Stomach (tissue), 4 donors: ENCODE measurements around the gene MYCBPAP.

Experiments
- POLR2A ChIP-seq, 4 donors: fragments of 450-650 bp; IDR thresholded peaks; one replicate each; pipeline ENCODE4 v1.6.1; 2016; ENCODE audit warnings: antibody characterized with exemption in 4 of 4, control low read depth in 2 of 4, mild to moderate bottlenecking in 1 of 4, moderate library complexity in 1 of 4
- TF ChIP-seq, protein P1 (sequence below), 7 experiments: fragments of 450-650 bp in 4 of 7; fragments of 200-600 bp in 3 of 7; sonication (generic) in 3 of 7; IDR thresholded peaks; one replicate each; pipeline ENCODE4 v1.5.1; 2016 to 2019; ENCODE audit warnings: antibody characterized with exemption in 7 of 7, control low read depth in 2 of 7, mild to moderate bottlenecking in 1 of 7

DNA sequence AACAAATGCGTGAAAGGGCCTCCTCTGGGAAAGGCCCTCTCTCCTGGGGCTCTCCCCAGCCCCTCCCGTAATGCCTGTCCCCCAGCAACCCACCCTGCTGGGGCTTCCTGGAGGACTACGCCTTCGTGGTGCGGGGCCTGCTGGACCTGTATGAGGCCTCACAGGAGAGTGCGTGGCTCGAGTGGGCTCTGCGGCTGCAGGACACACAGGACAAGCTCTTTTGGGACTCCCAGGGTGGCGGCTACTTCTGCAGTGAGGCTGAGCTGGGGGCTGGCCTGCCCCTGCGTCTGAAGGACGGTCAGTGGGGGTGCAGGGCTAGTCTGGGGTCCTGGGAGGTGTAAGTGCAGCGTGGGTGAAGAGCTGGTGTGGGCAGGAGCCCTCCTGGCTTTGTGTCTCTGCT, 43.6 kb downstream of the MYCBPAP start:
- TF ChIP-seq POLR2A (IDR thresholded peaks at IDR 0.05), result no peak
- TF ChIP-seq, protein P1, sequence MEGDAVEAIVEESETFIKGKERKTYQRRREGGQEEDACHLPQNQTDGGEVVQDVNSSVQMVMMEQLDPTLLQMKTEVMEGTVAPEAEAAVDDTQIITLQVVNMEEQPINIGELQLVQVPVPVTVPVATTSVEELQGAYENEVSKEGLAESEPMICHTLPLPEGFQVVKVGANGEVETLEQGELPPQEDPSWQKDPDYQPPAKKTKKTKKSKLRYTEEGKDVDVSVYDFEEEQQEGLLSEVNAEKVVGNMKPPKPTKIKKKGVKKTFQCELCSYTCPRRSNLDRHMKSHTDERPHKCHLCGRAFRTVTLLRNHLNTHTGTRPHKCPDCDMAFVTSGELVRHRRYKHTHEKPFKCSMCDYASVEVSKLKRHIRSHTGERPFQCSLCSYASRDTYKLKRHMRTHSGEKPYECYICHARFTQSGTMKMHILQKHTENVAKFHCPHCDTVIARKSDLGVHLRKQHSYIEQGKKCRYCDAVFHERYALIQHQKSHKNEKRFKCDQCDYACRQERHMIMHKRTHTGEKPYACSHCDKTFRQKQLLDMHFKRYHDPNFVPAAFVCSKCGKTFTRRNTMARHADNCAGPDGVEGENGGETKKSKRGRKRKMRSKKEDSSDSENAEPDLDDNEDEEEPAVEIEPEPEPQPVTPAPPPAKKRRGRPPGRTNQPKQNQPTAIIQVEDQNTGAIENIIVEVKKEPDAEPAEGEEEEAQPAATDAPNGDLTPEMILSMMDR (IDR thresholded peaks at IDR 0.05), result no peak
